Measurements from ENCODE around the gene TRAPPC2L. TPM values are rescaled to one million over a fixed set of nuclear protein-coding genes. Genes with fewer than 3 reads are reported as not detected.

The TRAPPC2L gene
- total RNA-seq, 1 donor from 2014 or later, result 52.7 TPM

DNA sequence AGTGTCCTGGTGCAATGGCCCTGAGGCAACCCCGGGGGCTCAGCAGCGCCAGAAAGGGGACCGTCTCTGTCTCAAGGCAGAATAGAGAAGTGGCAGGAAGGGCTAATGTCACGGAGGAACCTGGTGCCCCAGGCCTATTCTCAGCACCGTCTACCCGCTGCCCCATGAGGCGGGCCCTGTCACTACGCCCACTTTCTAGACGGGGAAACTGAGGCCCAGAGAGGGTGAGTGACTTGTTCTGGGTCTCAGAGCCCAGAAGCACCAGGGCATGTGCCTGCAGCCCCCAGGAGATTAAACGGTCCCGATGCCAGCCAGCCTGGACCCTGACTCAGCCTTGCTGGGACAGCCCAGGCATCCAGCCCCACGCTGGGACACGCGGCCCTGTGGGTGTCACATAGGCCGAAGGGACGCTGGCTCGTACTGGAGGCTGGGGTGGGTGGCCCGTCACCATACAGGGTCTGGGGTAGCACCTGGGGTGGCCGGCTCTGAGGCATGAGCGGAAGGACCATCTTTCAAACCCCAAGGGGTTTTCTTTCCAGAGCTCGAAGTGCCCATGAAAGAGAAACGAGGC lies 49.7 kb downstream of the TRAPPC2L start:
- no peaks in the 10 kb centered on the region for H3K36me3 ChIP-seq
- peaks cover 72% of the 10 kb centered on the region for H3K4me1 ChIP-seq
- no peak overlapping the region for H3K4me3 ChIP-seq
- intact Hi-C loops (cut with micrococcal nuclease), result no loop called here
- DNase-seq, result no peak
- peaks cover 13% of the 10 kb centered on the region for H3K27me3 ChIP-seq (ENCODE audit: low read depth)
- TF ChIP-seq, protein P1, sequence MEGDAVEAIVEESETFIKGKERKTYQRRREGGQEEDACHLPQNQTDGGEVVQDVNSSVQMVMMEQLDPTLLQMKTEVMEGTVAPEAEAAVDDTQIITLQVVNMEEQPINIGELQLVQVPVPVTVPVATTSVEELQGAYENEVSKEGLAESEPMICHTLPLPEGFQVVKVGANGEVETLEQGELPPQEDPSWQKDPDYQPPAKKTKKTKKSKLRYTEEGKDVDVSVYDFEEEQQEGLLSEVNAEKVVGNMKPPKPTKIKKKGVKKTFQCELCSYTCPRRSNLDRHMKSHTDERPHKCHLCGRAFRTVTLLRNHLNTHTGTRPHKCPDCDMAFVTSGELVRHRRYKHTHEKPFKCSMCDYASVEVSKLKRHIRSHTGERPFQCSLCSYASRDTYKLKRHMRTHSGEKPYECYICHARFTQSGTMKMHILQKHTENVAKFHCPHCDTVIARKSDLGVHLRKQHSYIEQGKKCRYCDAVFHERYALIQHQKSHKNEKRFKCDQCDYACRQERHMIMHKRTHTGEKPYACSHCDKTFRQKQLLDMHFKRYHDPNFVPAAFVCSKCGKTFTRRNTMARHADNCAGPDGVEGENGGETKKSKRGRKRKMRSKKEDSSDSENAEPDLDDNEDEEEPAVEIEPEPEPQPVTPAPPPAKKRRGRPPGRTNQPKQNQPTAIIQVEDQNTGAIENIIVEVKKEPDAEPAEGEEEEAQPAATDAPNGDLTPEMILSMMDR (IDR thresholded peaks at IDR 0.05; ENCODE audit: borderline replicate concordance), result no peak
- peak overlapping the region; percentile 80 for H3K27ac ChIP-seq (replicated peaks)
- no peaks in the 10 kb centered on the region for H3K9me3 ChIP-seq (replicated peaks)

DNA sequence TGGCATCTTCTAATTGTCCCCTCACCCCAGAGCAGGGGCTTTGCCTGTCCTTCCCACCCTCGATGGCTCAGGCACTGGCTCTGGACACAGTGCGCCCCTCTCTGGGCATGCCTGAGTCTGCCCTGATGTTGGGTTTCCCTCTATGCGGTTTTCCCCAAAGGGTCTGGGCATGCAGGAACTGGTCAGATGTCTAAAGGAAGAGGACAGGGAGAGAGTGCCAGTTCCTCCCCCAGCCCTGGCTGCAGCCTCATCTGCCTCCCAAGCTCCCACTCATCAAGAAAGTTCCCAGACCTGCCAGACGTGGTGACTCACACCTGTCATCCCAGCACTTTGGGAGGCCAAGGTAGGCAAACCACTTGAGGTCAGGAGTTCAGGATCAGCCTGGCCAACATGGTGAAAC lies 50.8 kb downstream of the TRAPPC2L start:
- Histone ChIP-seq H3K27ac (replicated peaks) (peak overlapping the region; percentile 80), H3K27me3 (ENCODE audit: low read depth) (peaks cover 16% of the 10 kb centered on the region), H3K4me3 (no peak overlapping the region), H3K4me1 (peaks cover 73% of the 10 kb centered on the region), H3K9me3 (replicated peaks) (no peaks in the 10 kb centered on the region), H3K36me3 (no peaks in the 10 kb centered on the region)
- no peak for DNase-seq
- TF ChIP-seq, protein P1 (IDR thresholded peaks at IDR 0.05; ENCODE audit: borderline replicate concordance), result no peak
- intact Hi-C loops (cut with micrococcal nuclease), result no loop called here

DNA sequence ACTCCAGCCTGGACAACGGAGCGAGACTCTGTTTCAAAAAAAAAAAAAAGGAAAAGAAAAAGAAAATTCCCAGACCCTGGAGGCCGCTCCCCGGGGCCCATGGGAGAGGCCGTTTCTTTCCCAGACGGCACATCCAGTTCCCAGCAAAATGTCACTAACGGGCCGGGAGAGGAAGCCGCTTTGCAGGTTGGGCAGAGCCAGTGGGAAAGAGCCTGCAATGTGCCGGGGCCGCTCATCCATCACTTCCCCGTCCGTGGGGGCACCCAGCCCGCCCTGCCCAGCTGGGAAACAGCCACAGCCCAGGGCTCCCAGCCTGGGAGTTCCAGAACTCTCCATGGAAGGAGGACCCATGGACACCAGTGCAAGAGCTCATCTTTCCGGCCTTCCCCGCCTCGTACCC lies 51.4 kb downstream of the TRAPPC2L start:
- DNase-seq, result peak; percentile 48
- Histone ChIP-seq H3K36me3 (peaks cover 3% of the 10 kb centered on the region), H3K4me3 (peak overlapping the region; percentile 11), H3K27ac (replicated peaks) (peak overlapping the region; percentile 80), H3K9me3 (replicated peaks) (no peaks in the 10 kb centered on the region), H3K27me3 (ENCODE audit: low read depth) (peaks cover 19% of the 10 kb centered on the region), H3K4me1 (peaks cover 73% of the 10 kb centered on the region)
- intact Hi-C loops (cut with micrococcal nuclease), result no loop called here
- TF ChIP-seq, protein P1 (IDR thresholded peaks at IDR 0.05; ENCODE audit: borderline replicate concordance), result no peak

DNA sequence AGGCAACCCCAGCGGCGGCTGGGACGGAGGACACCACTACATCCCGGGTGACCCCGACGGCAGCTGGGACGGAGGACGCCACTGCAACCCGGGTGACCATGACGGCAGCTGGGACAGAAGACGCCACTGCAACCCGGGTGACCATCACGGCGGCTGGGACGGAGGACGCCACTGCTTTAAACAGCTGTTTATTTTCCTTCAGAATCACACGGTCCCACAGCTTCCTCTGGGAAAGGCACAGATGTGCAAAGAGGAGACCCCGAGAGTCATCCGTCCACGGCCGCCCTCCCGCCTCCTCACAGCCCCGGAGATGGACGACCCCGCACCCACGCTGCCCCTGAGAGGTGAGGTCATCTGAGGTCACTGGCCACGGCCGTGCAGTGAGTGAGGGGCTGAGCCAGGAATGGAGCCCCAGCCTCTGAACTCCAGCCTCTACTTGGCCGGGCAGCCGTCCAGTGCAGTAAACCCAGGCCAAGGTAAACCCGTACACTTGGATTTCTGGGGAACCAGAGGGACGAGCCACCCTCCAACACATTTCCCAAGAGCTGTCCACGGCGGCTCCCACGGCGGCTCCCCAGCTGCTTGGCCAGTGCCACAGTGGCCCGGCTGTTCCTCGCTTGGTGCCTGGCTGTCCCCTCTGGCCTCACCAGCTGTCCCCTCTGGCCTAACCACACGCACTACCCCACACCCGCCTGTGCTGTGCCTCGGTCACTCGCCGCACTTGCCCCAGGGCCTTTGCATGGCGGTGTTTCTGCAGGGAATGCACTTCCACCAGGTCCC lies 52.7 kb downstream of the TRAPPC2L start:
- TF ChIP-seq, protein P1 (IDR thresholded peaks at IDR 0.05; ENCODE audit: borderline replicate concordance), result no peak
- H3K27ac ChIP-seq (replicated peaks), result peak overlapping the region; percentile 80
- intact Hi-C loops (cut with micrococcal nuclease), result no loop called here
- H3K4me1 ChIP-seq, result peaks cover 73% of the 10 kb centered on the region
- H3K27me3 ChIP-seq (ENCODE audit: low read depth), result peaks cover 19% of the 10 kb centered on the region
- H3K4me3 ChIP-seq, result no peak overlapping the region
- no peaks in the 10 kb centered on the region for H3K9me3 ChIP-seq (replicated peaks)
- DNase-seq, result no peak
- peaks cover 10% of the 10 kb centered on the region for H3K36me3 ChIP-seq

DNA sequence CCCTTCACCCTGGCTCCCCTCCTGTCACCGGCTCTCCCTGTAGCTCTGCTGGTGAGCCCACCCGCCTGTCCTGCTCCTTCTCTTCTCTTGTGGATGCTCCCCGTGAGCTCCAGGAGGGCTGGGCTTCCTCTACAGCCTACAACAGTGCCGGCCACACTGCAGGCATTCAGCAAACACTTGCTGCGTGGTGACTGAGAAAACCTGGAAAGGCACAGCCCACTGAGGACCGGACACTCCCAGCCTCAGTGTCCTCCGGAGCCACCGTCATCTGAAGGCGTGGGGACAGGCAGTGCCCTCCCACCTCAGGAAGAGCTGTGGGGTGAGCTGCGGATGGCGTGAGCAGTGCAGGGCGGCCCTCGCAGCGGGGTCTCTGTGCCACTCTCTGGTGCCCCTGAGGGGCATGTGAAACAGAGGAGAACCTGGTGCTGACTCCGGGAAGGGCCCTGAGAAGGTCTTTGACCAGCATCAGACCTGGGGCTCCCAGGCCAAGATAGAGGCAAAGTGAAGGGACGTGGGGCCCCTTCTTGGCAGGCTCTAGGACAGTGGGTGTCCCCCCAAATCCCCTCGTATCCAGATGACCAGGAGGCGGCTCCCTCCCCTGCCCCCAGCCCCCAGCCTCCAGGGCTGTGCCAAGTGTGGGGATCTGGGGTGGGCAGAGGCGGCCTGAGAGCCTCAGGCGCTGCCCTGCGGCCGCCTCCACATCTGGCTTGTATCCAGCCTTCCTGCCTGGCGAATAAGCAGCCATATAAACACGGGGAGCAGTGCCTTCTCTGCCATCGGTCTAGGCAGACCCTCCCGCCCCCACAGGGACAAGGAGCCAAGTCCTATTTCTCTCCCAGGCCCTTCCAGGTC lies 53.6 kb downstream of the TRAPPC2L start:
- H3K4me1 ChIP-seq, result peaks cover 68% of the 10 kb centered on the region
- H3K27ac ChIP-seq (replicated peaks), result peak overlapping the region; percentile 80
- intact Hi-C loops (cut with micrococcal nuclease), result no loop called here
- no peaks in the 10 kb centered on the region for H3K9me3 ChIP-seq (replicated peaks)
- H3K36me3 ChIP-seq, result peaks cover 10% of the 10 kb centered on the region
- peaks cover 19% of the 10 kb centered on the region for H3K27me3 ChIP-seq (ENCODE audit: low read depth)
- no peak for DNase-seq
- TF ChIP-seq, protein P1 (IDR thresholded peaks at IDR 0.05; ENCODE audit: borderline replicate concordance), result no peak
- H3K4me3 ChIP-seq, result no peak overlapping the region
